Epidermal melanocyte (primary cell): ENCODE results near the gene RASSF10.

Experiments used
- DNase-seq: peaks from one replicate; pipeline ENCODE4 v3.0.0; 2011; ENCODE audit warnings: low spot score; ENCODE audit not compliant: insufficient read length

RASSF10 gene

DNA sequence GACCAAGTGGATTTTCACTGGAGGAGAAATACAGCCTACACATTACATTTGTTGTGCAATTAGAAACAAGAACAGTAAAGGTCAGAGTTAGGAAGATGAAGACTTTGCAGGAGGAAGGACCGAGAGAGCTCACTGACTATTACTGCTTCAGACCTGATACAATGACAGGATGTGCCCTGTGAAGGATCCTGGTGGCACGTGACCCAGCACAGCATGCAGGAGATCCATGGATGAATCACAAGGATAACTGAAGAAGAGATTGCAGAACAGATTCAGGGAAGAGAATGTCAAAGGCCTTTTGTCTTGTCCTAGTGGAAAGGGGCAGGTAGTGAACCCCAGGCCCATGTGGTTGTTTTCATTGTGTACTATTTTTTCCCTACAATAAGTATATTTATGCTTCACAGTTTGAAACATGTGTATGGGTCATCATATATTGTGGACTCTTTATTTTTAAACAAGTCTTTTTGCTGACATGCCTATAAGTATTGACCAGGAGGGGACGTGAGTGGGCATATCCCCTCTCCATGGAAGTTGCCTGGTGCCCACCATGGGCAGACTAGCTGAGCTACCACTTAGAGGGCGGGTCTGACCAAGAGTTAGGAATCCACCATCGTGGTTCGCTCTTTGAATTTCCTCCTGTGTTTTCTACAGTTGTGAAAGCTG lies 44.3 kb downstream of the RASSF10 start:
- DNase-seq, result no peak

DNA sequence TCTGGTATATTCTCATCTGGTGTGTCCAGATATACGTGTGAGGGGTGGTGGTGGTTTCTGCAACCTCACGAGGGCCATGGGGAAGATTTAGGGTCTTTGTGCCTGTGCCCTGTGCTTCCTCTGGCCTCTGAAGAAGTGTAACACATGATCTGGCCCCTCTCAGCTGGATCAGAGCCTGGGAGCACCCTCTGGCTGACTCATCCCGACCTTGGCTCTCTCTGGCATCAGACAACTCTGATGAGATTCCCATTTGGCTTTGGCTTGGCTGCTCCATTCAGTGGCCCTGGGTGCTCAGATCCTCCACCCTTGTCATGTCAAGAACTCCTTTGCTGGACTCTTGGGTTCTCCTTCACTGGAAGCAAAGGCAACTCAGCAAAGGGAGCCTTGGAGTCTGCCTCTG lies 45.2 kb downstream of the RASSF10 start:
- DNase-seq, result no peak

DNA sequence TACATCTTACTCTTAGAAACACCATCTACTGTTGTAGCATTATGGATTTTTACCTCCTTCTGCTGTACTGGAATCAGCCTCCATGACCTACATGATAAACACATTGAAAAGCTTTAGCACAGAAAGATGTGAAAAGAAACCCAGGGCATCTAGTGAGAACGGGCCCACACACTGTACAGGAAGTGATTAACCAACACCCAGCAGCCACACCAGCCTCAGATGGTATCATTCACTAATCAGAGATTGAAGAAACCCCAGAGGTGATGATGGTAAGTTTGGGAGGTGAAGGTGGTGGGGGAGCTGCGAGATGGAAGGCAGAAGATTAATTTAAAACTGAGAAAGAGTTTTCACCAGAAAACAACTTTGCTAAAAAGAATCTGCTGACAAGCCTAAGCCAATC lies 46.1 kb downstream of the RASSF10 start:
- DNase-seq, result no peak

DNA sequence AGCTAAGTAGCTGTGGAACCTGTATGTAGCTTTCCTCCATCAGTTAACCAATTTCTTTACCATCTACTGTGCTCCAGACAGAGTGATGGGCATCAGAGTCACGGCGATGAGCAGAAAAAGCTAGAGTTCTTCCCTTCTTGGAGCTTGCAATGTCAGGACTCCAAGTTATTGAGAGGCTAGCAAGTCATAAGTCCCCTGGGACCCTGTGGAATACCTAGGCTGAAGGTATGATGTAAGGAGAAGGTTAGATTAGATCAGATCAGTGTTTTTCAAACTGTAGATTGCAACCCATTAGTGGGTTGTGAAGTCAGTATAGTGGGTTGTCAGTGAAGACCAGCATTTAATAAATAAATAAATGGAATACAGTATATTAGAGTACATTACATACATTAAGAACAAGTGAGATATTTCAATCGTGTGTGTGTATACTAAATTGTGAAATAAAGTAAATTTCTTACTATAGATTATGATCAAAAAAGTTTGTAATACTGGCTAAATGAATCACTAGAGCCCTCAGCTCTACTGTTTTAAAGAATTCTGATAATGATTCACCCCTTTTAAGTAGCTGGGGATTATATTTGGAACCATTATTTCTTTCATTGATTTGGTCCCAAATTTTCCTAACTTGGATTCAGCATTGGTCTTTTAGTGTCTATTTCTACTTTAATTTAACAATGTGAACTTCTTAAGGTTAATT lies 52.3 kb downstream of the RASSF10 start:
- DNase-seq, result no peak
